Measurements from ENCODE around the gene FBXO45.
A peak's percentile ranks its signal among the peaks of the same experiment; 100 is the strongest.
"Not testable (repeated sequence)": the region's sequence is repeated elsewhere in the genome, so short reads cannot be mapped to it uniquely, and the experiment has no call there.

Gene FBXO45

DNA sequence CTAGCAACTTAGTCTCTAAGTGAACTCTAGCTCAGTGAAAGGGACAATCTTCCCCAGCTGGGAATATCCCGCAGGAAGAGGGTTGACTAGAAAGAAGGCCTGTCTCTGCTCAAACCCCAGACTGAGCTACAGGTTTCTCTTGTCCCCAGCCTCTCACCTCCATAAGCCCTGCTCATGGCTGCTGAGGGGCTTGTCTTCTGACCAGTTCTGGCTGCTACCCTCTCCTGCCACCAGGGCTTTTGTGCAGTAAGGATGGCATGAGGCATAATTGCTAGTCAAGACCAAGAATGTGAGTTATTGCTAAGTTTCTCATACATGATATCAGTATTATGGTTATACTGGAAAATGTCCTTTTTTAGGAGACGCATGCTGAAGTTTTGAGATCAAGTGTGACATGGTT lies 21.4 kb upstream of the FBXO45 start:
- Mint-ChIP-seq H3K9me3 (peaks cover 22 to 26% of the 10 kb centered on the region in 2 donors), H3K4me3 (no peak overlapping the region), H3K27ac (no peak overlapping the region), H3K27me3 (no peaks in the 10 kb centered on the region), H3K4me1 (no peaks in the 10 kb centered on the region)
- ATAC-seq (no peak), DNase-seq (no peak)

DNA sequence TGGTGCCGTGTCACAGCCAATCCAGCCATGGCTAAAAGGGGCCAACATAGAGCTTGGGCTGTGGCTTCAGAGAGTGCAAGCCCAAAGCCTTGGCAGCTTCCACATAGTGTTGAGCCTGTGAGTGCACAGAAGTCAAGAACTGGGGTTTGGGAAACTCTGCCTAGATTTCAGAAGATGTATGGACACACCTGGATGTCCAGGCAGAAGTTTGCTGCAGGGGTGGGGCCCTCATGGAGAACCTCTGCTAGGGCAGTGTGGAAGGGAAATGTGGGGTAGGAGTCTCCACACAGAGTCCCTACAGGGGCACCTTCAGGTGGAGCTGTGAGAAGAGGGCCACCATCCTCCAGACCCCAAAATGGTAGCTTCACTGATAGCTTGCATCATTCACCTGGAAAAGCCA lies 19.1 kb upstream of the FBXO45 start:
- H3K4me3 Mint-ChIP-seq, H3K4me1 Mint-ChIP-seq, DNase-seq, ATAC-seq, H3K27me3 Mint-ChIP-seq, H3K27ac Mint-ChIP-seq: not testable (repeated sequence)
- H3K9me3 Mint-ChIP-seq = peaks cover 22 to 26% of the 10 kb centered on the region in 2 donors

DNA sequence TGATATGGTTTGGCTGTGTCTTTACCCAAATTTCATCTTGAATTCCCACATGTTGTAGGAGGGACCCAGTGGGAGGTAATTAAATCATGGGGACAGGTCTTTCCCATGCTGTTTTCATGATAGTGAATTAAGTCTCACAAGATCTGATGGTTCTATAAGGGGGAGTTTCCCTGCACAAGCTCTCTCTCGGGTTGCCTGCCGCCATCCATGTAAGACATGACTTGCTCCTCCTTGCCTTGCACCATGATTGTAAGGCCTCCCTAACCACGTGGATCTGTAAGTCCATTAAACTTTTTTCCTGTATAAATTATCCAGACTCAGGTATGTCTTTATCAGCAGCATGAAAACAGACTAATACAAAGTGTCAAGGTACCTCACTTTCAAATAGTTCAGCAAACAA lies 18.3 kb upstream of the FBXO45 start:
- ATAC-seq, H3K27ac Mint-ChIP-seq, H3K4me3 Mint-ChIP-seq, H3K4me1 Mint-ChIP-seq, H3K27me3 Mint-ChIP-seq, DNase-seq: not testable (repeated sequence)
- peaks cover 22 to 26% of the 10 kb centered on the region in 2 donors for H3K9me3 Mint-ChIP-seq

DNA sequence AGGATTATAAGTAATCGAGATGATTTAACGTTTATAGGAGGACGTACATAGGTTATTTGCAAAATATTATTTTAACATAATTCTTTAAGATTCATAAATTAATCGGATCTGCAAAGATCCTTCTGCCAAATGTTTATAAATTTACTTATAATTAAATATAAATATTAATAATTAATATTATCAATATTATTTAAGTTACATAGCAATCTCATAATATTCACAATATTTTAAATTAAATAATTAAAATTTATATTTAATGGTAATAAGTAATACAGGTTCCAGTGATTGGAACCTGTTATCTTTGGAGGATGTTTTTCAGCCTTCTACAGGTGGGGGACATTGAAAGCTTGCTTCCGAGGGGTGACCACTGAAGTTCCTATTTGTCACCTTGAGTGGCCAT lies 16.2 kb upstream of the FBXO45 start:
- no peak overlapping the region for H3K4me3 Mint-ChIP-seq
- ATAC-seq = no peak
- no peaks in the 10 kb centered on the region for H3K27me3 Mint-ChIP-seq
- peaks cover 6% of the 10 kb centered on the region for H3K4me1 Mint-ChIP-seq
- H3K9me3 Mint-ChIP-seq = peaks cover 22 to 26% of the 10 kb centered on the region in 2 donors
- DNase-seq = no peak
- H3K27ac Mint-ChIP-seq = no peak overlapping the region

DNA sequence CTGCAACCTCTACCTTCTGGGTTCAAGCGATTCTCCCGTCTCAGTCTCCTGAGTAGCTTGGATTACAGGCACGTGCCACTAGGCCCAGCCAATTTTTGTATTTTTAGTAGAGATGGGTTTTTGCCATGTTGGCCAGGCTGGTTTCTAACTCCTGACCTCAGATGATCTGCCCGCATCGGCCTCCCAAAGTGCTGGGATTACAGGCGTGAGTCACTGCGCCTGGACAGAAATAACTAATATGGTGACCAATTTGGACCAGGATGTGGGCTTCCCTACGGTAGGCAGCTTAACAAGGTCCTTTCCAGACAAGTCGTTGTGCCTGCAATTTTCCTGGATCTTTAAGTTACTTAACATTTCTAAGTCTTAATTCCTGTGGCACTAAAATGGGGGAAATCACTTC lies 14.9 kb upstream of the FBXO45 start:
- Mint-ChIP-seq H3K27ac (no peak overlapping the region), H3K27me3 (no peaks in the 10 kb centered on the region), H3K4me1 (peaks cover 6% of the 10 kb centered on the region), H3K4me3 (no peak overlapping the region), H3K9me3 (peaks cover 15 to 19% of the 10 kb centered on the region in 2 donors)
- DNase-seq (no peak), ATAC-seq (no peak)

DNA sequence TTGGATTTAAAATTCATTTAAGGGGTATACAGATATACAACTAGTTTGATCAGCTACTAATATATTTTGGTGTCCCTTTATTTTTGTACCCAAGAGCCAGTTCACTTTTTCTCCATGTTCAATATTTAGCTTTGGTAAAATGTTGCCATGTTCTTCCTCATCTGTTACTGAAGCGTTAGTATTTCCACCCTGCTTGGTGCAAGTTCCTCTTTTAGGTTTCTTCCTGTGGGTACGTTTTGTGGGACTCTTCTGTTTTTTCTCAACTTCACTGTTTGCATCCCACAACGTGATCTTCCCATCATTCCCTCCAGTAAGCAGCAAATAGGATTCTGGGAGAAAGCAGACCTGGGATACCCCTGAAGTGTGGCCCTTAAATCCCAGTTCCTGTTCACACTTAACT lies 14.3 kb upstream of the FBXO45 start:
- no peaks in the 10 kb centered on the region for H3K27me3 Mint-ChIP-seq
- no peak overlapping the region for H3K4me3 Mint-ChIP-seq
- DNase-seq = no peak
- no peak for ATAC-seq
- peaks cover 14 to 15% of the 10 kb centered on the region in 2 donors for H3K9me3 Mint-ChIP-seq
- peak overlapping the region in 1 of 2 donors; percentile 49 for H3K27ac Mint-ChIP-seq
- H3K4me1 Mint-ChIP-seq = peaks cover 8% of the 10 kb centered on the region

DNA sequence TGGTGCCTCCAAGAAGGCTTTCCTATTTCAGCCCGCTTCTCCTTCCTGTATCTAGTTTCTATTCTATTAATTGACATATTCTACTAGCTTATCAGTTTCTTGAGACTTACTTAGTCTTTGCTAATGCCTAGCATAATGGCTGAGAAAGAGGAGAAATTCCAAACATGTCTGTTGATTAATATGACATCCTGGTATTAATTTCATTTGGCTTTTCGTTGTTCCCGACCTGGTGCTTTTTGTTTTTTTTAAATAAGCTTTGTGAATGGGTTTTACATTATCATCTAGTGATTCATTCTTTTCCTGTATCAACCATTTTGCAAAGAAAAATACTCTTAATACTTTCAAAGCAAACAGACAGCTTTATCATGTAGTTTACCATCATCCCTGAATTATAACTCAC lies 13.2 kb upstream of the FBXO45 start:
- Mint-ChIP-seq H3K9me3 (peaks cover 3 to 4% of the 10 kb centered on the region in 2 donors), H3K4me1 (peaks cover 17% of the 10 kb centered on the region), H3K4me3 (no peak overlapping the region), H3K27ac (peak overlapping the region in 1 of 2 donors; percentile 63), H3K27me3 (no peaks in the 10 kb centered on the region)
- DNase-seq = no peak
- ATAC-seq = no peak

DNA sequence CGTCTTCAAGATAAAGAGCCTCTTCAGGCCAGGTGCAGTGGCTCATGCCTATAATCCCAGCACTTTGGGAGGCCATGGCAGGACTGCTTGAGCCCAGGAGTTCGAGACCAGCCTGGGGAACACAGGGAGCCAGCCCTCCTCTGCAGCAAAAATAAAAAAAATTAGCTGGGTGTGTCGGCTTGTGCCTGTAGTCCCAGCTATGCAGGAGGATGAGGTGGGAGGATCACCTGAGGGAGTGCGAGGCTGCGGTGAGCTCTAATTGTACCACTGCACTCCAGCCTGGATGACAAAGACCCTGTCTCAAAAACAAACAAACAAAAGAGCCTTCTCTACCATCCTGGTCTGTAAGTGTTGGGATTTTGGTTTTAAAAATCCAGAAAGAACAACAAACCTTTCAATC lies 11.2 kb upstream of the FBXO45 start:
- ATAC-seq (no peak), DNase-seq (no peak)
- Mint-ChIP-seq H3K4me3 (no peak overlapping the region), H3K9me3 (no peaks in the 10 kb centered on the region), H3K27me3 (no peaks in the 10 kb centered on the region), H3K27ac (peak overlapping the region in 1 of 2 donors; percentile 6), H3K4me1 (peaks cover 20% of the 10 kb centered on the region)

DNA sequence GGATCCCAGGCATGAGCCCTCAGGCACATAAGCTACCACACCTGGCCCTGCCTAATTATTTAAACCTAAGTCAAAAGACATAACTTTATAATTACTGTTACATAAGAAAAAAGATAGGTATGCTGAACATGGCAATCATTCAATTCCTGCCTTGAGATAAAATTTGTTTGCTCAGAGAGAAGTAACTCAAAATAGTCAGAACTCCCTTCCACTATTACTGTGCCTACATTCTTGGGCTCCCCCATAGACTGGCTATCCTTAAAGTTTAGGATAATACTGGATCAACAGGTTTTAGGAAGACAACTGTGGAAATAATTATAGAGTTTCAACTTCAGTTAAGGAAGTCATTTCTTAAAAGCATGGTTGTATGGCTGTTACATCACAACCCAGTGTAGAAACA lies 10.0 kb upstream of the FBXO45 start:
- Mint-ChIP-seq H3K9me3 (no peaks in the 10 kb centered on the region), H3K27me3 (no peaks in the 10 kb centered on the region), H3K27ac (no peak overlapping the region), H3K4me3 (no peak overlapping the region), H3K4me1 (peaks cover 27% of the 10 kb centered on the region)
- ATAC-seq = no peak
- no peak for DNase-seq

DNA sequence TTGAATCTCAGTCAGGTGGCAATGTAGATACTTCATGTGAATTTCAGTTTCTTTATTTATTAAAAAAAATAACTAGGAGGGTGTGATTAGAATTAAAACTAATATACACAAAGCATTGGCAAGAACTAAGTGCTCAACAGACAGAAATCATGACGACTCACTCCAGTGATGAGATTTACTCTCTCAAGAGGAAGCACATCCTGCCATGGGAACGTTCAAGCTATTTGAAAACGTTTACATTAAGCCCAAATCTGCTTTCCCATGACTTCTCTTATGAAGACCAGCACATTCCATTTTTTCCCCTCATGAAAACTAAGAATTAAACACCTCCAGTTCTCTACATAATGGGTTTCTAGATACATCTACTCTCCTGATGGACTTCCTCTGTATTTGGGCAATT lies 8.6 kb upstream of the FBXO45 start:
- ATAC-seq (no peak), DNase-seq (no peak)
- H3K9me3 Mint-ChIP-seq = no peaks in the 10 kb centered on the region
- no peaks in the 10 kb centered on the region for H3K27me3 Mint-ChIP-seq
- no peak overlapping the region for H3K27ac Mint-ChIP-seq
- H3K4me1 Mint-ChIP-seq = peaks cover 40% of the 10 kb centered on the region
- no peak overlapping the region for H3K4me3 Mint-ChIP-seq

DNA sequence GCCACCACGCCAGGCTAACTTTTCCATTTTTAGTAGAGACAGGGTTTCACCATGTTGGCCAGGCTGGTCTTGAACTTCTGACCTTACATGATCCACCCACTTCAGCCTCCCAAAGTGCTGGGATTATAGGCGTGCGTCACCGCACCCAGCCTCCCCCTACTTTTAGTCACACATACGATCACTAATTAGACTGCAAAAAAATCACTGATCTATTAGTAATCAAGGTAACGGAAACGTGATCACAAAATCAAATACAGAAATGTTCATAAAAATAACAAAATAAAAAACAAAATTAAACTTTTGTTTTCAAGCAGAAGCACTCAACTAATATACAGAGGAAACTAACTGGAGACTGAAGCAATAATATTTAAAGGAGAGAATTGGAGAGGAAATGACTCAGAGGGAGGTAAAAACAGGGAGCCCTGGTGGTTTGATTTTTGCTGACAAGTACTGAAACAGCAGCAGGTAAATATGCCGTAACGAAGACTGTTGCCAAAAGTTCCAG lies 4.7 kb upstream of the FBXO45 start:
- DNase-seq (no peak), ATAC-seq (no peak)
- no peaks in the 10 kb centered on the region for H3K9me3 Mint-ChIP-seq
- H3K4me1 Mint-ChIP-seq = peaks cover 46% of the 10 kb centered on the region
- H3K4me3 Mint-ChIP-seq = peak overlapping the region; percentile 44 to 46
- peak overlapping the region; percentile 64 to 68 for H3K27ac Mint-ChIP-seq
- no peaks in the 10 kb centered on the region for H3K27me3 Mint-ChIP-seq

DNA sequence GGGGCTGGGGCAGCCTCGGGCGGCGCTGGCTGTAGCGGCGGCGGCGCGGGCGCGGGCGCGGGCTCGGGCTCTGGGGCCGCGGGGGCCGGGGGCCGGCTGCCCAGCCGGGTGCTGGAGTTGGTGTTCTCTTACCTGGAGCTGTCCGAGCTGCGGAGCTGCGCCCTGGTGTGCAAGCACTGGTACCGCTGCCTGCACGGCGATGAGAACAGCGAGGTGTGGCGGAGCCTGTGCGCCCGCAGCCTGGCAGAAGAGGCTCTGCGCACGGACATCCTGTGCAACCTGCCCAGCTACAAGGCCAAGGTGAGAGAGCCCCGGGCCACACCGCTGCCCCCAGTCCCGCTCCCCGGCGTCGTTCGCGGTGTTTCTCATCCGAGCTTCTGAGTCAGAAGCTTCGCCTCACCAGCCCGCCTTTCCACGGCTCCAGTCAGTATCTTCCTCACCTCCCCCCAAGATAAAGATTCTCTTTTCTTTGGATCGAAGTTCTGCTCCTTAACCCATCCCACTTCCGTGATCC lies 600 bp downstream of the FBXO45 start:
- Mint-ChIP-seq H3K4me3 (peak overlapping the region; percentile 87 to 96), H3K27ac (peak overlapping the region; percentile 79 to 96), H3K4me1 (peaks cover 33% of the 10 kb centered on the region), H3K9me3 (no peaks in the 10 kb centered on the region), H3K27me3 (no peaks in the 10 kb centered on the region)
- ATAC-seq (peak; percentile 71), DNase-seq (peak; percentile 51 to 63)

DNA sequence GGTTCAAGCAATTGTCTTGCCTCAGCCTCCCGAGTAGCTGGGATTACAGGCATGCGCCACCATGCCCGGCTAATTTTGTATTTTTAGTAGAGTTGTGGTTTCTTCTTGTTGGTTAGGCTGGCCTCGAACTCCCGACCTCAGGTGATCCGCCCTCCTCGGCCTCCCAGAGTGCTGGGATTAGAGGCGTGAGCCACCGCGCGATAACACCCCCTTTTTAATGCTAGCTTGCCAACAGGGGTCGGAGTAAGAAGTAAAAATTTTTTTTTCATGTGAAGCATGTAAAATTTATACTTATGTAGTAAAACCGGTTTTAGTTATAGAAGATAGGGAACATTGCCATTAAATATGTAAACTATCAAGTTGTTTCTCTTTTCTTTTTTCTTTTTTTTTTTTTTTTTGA lies 1.9 kb downstream of the FBXO45 start:
- not testable (repeated sequence) for H3K27me3 Mint-ChIP-seq, DNase-seq, H3K9me3 Mint-ChIP-seq, ATAC-seq, H3K27ac Mint-ChIP-seq
- peaks cover 30% of the 10 kb centered on the region for H3K4me1 Mint-ChIP-seq
- peak overlapping the region; percentile 87 to 96 for H3K4me3 Mint-ChIP-seq

DNA sequence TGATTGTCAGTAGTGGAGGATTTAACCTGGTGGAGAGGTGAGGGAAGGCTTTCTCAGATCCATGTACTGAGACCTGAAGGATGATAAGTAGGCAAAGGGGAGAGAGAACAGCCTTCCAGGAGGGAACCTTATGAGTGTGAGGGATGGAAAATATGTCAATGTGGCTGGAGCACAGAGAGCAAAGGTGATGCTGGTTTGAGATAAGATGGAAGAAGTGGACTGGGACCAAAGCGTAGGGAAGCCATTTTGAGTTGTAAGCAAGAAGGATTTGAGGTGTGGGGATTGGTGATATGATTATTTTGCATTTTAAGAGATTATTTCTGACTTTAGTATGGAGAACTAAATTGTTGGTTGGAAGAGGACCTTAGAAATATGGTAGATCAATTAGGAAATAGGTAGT lies 3.9 kb downstream of the FBXO45 start:
- H3K4me3 Mint-ChIP-seq = no peak overlapping the region
- ATAC-seq (no peak), DNase-seq (no peak)
- no peak overlapping the region for H3K27ac Mint-ChIP-seq
- H3K9me3 Mint-ChIP-seq = no peaks in the 10 kb centered on the region
- no peaks in the 10 kb centered on the region for H3K27me3 Mint-ChIP-seq
- peaks cover 23% of the 10 kb centered on the region for H3K4me1 Mint-ChIP-seq

DNA sequence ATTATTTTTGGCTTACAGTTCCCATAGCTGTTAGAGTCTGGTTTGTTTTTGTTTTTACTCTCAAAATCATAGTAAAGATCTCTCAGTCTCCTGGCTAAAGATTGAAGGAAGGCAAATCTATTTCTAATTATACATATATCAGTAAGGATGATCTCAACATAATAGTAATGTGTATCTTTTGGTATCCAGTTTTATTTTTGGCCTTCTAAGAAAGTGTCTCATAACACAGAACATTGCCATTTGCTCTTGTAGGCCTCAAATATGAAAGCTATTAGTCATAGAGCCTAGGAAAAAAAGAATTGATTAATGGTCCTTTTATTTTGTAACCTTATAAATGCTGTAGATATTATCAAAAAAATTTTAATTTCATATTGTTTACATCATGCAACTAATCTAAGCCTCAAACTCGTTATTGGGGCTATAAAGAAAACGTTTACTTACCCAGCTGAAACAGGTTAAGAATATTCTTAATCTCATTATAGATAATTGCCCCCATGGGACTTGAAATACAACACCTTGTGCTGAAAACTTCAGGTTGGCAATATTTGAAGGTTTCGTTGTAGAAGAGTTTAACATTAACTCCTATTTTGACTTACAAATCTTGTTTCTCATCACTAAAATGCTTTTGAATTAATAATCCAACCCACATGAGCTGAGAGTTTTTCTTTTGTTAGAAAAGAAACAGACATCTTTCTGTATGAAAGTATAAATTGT lies 16.7 kb downstream of the FBXO45 start:
- Mint-ChIP-seq H3K9me3 (no peaks in the 10 kb centered on the region), H3K4me1 (peaks cover 10% of the 10 kb centered on the region), H3K4me3 (no peak overlapping the region), H3K27ac (peak overlapping the region in 1 of 2 donors; percentile 88), H3K27me3 (no peaks in the 10 kb centered on the region)
- ATAC-seq (no peak), DNase-seq (no peak)

DNA sequence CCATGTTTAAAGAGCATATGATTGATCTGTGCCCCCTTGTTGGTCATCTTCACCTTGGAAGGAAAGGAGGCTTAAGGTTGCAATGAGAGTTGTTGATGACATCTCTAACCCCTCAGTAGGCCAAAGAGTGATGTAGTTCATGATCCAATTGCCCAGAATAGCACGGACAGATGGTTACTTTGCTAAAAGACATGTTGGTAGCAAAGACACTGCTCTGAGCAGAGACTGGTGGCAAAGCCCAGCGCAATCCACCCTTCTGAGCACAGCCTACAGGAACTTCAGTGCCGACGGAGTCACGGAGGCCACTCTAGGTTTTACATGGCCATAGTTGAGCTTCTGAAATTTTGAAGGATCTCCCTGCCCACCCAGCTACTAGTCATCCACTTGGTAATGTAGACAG lies 21.8 kb downstream of the FBXO45 start:
- Mint-ChIP-seq H3K9me3 (no peaks in the 10 kb centered on the region), H3K4me1 (no peaks in the 10 kb centered on the region), H3K27ac (no peak overlapping the region), H3K27me3 (peaks cover 7% of the 10 kb centered on the region), H3K4me3 (no peak overlapping the region)
- no peak for DNase-seq
- no peak for ATAC-seq

All from stimulated activated naive CD8-positive, alpha-beta T cell treated with anti-CD3 and anti-CD28 coated beads, Interleukin-15, amount 100 ng/mL, for 72 hours (primary cell).